ENCODE results near the gene INPP5A. TPM values are rescaled to one million over a fixed set of nuclear protein-coding genes. Genes with fewer than 3 reads are reported as not detected.
A peak's percentile ranks its signal among the peaks of the same experiment; 100 is the strongest.

The INPP5A gene
- total and polyA plus RNA-seq, 2 donors (not counting 1 experiment from before 2014, with no cell fraction given), result 9.3 to 87.8 TPM

GRCh38 chr10:132574783-132575319, 37.3 kb downstream of the INPP5A start:
- Histone ChIP-seq H3K27ac (ENCODE audit: low read length in 2 of 2) (no peak overlapping the region), H3K9me3 (ENCODE audit: control extremely low read depth in 1 of 3, control insufficient read depth in 2 of 3, insufficient read depth in 1 of 3, low read length in 2 of 3) (peaks cover 0 to 5% (median 0%) of the 10 kb centered on the region in 3 donors), H2AFZ (ENCODE audit: insufficient read depth, low read depth, low read length, poor library complexity, severe bottlenecking) (no peak overlapping the region), H4K20me1 (ENCODE audit: control insufficient read depth, insufficient read depth, low read length, poor library complexity, severe bottlenecking) (peaks cover 76% of the 10 kb centered on the region), H3K79me2 (ENCODE audit: control insufficient read depth, insufficient read depth, low read length) (peaks cover 81% of the 10 kb centered on the region), H3K4me2 (replicated peaks; ENCODE audit: low read depth, low read length, poor library complexity, severe bottlenecking) (peak overlapping the region; percentile 69), H3K4me3 (ENCODE audit: control extremely low read depth in 1 of 5, extremely low read depth in 1 of 5, insufficient read depth in 1 of 5, low read depth in 2 of 5, low read length in 4 of 5) (peak overlapping the region in 1 of 5 experiments; percentile 18), H3K4me1 (ENCODE audit: control insufficient read depth in 2 of 2, insufficient read depth in 2 of 2, low read length in 2 of 2) (peaks cover 60 to 82% of the 10 kb centered on the region in 2 donors), H3K9ac (ENCODE audit: low read length) (peak overlapping the region; percentile 21), H3K36me3 (replicated peaks in 1 of 2; ENCODE audit: control extremely low read depth in 1 of 2, control insufficient read depth in 1 of 2, extremely low read depth in 1 of 2, insufficient read depth in 2 of 2, low read length in 1 of 2) (no peaks in the 10 kb centered on the region), H3K27me3 (replicated peaks in 1 of 4; ENCODE audit: control extremely low read depth in 1 of 4, control insufficient read depth in 3 of 4, insufficient read depth in 4 of 4, low read length in 3 of 4) (no peaks in the 10 kb centered on the region)
- ATAC-seq (ENCODE audit: low read depth), result no peak
- no peak for DNase-seq
- ChIA-PET POLR2A (interaction anchor here (1.5 to 1.6 kb wide), 2 partner anchors 19 kb away, joined by 4 to 7 read pairs; no protein-coding TSS in a partner anchor), CTCF (interaction anchor here (1.1 kb wide), 1 partner anchor 80 kb away, joined by 3 read pairs; no protein-coding TSS in a partner anchor)
- intact Hi-C loops (cut with micrococcal nuclease), result loop anchor here (5.0 kb wide), 2 partner anchors 62 to 178 kb away; partner anchors contain the start of gene PWWP2B
- no peaks in the 10 kb centered on the region for H3K27me3 Mint-ChIP-seq
- no peak for TF ChIP-seq CTCF (IDR thresholded peaks at IDR 0.05)
- no peak for TF ChIP-seq EZH2 (IDR thresholded peaks at IDR 0.05; ENCODE audit: borderline replicate concordance, insufficient read depth, low read depth, low read length, poor library complexity, severe bottlenecking)
- H3K4me3 Mint-ChIP-seq, result no peak overlapping the region
- 24% methylated on average over 19 of the region's 19 CpGs for WGBS (ENCODE audit: insufficient coverage)
- H3K27ac Mint-ChIP-seq, result peak overlapping the region; percentile 91
- no peaks in the 10 kb centered on the region for H3K9me3 Mint-ChIP-seq (ENCODE audit: insufficient read depth)
- peaks cover 47% of the 10 kb centered on the region for H3K4me1 Mint-ChIP-seq
